ENCODE data around the gene TPRX1.
"Not testable (repeated sequence)": the region's sequence is repeated elsewhere in the genome, so short reads cannot be mapped to it uniquely, and the experiment has no call there.

Gene TPRX1

GRCh38 chr19:47766670-47767069, 37.7 kb downstream of the TPRX1 start:
- DNase-seq (ENCODE audit: low read depth in 2 of 2), result no peak

- no peak for DNase-seq (ENCODE audit: low read depth in 2 of 2)
These were observed 38.1 kb downstream of the TPRX1 start for GRCh38 chr19:47766359-47766620.

- no peak for DNase-seq (ENCODE audit: low read depth in 2 of 2)
These were observed 38.6 kb downstream of the TPRX1 start for GRCh38 chr19:47765523-47766358.

- not testable (repeated sequence) for DNase-seq (ENCODE audit: low read depth in 2 of 2)
These were observed 39.6 kb downstream of the TPRX1 start for GRCh38 chr19:47764705-47765104.

GRCh38 chr19:47762615-47763308, 41.6 kb downstream of the TPRX1 start:
- no peak for DNase-seq (ENCODE audit: low read depth in 2 of 2)

GRCh38 chr19:47762151-47762550, 42.2 kb downstream of the TPRX1 start:
- no peak for DNase-seq (ENCODE audit: low read depth in 2 of 2)

- DNase-seq (ENCODE audit: low read depth in 2 of 2), result no peak
These were observed 42.8 kb downstream of the TPRX1 start for GRCh38 chr19:47761566-47761965.

GRCh38 chr19:47760632-47760999, 43.7 kb downstream of the TPRX1 start:
- no peak for DNase-seq (ENCODE audit: low read depth in 2 of 2)

- no peak for DNase-seq (ENCODE audit: low read depth in 2 of 2)
These were observed 45.9 kb downstream of the TPRX1 start for GRCh38 chr19:47758443-47758804.

- no peak for DNase-seq (ENCODE audit: low read depth in 2 of 2)
These were observed 46.5 kb downstream of the TPRX1 start for GRCh38 chr19:47757617-47758442.

- DNase-seq (ENCODE audit: low read depth in 2 of 2), result no peak
These were observed 47.3 kb downstream of the TPRX1 start for GRCh38 chr19:47756953-47757608.

- DNase-seq (ENCODE audit: low read depth in 2 of 2), result no peak
These were observed 47.8 kb downstream of the TPRX1 start for GRCh38 chr19:47756627-47756929.

- DNase-seq (ENCODE audit: low read depth in 2 of 2), result no peak
These were observed 48.4 kb downstream of the TPRX1 start for GRCh38 chr19:47755762-47756626.

GRCh38 chr19:47755065-47755761, 49.1 kb downstream of the TPRX1 start:
- DNase-seq (ENCODE audit: low read depth in 2 of 2), result no peak

GRCh38 chr19:47754206-47755064, 49.9 kb downstream of the TPRX1 start:
- no peak for DNase-seq (ENCODE audit: low read depth in 2 of 2)

- no peak for DNase-seq (ENCODE audit: low read depth in 2 of 2)
These were observed 51.7 kb downstream of the TPRX1 start for GRCh38 chr19:47752440-47753211.
